ENCODE data around the gene PPP2R3B.

PPP2R3B gene

DNA sequence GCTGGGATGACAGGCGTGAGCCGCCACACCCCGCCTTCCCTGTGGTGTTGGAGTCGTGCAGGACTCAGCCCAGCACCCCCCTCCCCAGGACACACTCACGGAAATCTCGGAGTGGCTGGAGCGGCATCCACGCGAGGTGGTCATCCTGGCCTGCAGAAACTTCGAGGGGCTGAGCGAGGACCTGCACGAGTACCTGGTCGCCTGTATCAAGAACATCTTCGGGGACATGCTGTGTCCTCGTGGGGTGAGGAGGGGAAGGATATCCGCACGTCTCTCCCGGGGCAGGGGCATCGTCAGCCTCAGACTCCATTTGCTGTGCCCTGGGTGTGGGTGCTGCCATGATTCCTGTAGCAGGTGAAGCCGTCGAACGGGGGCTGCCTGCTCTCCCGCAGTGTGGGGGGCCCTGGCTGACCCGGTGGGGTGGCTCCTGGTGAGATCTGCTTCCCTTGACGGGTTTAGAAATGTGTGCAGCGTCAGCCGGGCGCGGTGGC is 95.3 kb downstream of the PPP2R3B start (continued):
- TF ChIP-seq ZBTB49 (tag by site-specific recombination; IDR thresholded peaks at IDR 0.05; ENCODE audit: low read depth) (no peak), ZNF704 (tag by site-specific recombination; IDR thresholded peaks at IDR 0.05) (no peak), ZNF112 (tag by site-specific recombination; IDR thresholded peaks at IDR 0.05) (no peak)

- Histone ChIP-seq H3K4me3 (ENCODE audit: low read depth, low read length) (no peak overlapping the region), H3K36me3 (ENCODE audit: control insufficient read depth in 2 of 2, insufficient read depth in 1 of 2, low read length in 2 of 2) (peaks cover 60 to 82% of the 10 kb centered on the region in 2 experiments), H3K27ac (ENCODE audit: extremely low read depth, low read depth, low read length) (no peak overlapping the region), H3K4me1 (ENCODE audit: control insufficient read depth, insufficient read depth, low read length) (no peaks in the 10 kb centered on the region), H3K9me3 (ENCODE audit: control insufficient read depth, insufficient read depth, low read depth, low read length) (no peaks in the 10 kb centered on the region)
- ChIA-PET CTCF (no interaction called here), POLR2A (no interaction called here)
- no peak for TF ChIP-seq ZNF391 (tag by site-specific recombination; IDR thresholded peaks at IDR 0.05; ENCODE audit: borderline replicate concordance, low read depth)
- TF ChIP-seq ZNF791 (tag by site-specific recombination; IDR thresholded peaks at IDR 0.05), result no peak
- TF ChIP-seq, protein P1, sequence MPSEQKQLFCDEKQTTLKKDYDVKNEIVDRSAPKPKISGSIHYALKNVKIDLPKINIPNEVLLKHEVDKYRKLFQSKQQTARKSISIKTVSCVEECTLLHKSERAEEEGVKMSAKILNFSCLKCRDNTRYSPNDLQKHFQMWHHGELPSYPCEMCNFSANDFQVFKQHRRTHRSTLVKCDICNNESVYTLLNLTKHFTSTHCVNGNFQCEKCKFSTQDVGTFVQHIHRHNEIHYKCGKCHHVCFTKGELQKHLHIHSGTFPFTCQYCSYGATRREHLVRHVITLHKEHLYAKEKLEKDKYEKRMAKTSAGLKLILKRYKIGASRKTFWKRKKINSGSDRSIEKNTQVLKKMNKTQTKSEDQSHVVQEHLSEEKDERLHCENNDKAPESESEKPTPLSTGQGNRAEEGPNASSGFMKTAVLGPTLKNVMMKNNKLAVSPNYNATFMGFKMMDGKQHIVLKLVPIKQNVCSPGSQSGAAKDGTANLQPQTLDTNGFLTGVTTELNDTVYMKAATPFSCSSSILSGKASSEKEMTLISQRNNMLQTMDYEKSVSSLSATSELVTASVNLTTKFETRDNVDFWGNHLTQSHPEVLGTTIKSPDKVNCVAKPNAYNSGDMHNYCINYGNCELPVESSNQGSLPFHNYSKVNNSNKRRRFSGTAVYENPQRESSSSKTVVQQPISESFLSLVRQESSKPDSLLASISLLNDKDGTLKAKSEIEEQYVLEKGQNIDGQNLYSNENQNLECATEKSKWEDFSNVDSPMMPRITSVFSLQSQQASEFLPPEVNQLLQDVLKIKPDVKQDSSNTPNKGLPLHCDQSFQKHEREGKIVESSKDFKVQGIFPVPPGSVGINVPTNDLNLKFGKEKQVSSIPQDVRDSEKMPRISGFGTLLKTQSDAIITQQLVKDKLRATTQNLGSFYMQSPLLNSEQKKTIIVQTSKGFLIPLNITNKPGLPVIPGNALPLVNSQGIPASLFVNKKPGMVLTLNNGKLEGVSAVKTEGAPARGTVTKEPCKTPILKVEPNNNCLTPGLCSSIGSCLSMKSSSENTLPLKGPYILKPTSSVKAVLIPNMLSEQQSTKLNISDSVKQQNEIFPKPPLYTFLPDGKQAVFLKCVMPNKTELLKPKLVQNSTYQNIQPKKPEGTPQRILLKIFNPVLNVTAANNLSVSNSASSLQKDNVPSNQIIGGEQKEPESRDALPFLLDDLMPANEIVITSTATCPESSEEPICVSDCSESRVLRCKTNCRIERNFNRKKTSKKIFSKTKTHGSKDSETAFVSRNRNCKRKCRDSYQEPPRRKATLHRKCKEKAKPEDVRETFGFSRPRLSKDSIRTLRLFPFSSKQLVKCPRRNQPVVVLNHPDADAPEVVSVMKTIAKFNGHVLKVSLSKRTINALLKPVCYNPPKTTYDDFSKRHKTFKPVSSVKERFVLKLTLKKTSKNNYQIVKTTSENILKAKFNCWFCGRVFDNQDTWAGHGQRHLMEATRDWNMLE (tag by site-specific recombination; conservative IDR thresholded peaks at IDR 0.05; ENCODE audit: low read depth), result no peak
- TF ChIP-seq ZNF146 (tag by site-specific recombination; IDR thresholded peaks at IDR 0.05), result no peak
- TF ChIP-seq, protein P2, sequence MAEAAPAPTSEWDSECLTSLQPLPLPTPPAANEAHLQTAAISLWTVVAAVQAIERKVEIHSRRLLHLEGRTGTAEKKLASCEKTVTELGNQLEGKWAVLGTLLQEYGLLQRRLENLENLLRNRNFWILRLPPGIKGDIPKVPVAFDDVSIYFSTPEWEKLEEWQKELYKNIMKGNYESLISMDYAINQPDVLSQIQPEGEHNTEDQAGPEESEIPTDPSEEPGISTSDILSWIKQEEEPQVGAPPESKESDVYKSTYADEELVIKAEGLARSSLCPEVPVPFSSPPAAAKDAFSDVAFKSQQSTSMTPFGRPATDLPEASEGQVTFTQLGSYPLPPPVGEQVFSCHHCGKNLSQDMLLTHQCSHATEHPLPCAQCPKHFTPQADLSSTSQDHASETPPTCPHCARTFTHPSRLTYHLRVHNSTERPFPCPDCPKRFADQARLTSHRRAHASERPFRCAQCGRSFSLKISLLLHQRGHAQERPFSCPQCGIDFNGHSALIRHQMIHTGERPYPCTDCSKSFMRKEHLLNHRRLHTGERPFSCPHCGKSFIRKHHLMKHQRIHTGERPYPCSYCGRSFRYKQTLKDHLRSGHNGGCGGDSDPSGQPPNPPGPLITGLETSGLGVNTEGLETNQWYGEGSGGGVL (tag by site-specific recombination; IDR thresholded peaks at IDR 0.05), result no peak
- TF ChIP-seq ZNF692 (tag by site-specific recombination; IDR thresholded peaks at IDR 0.05), result no peak
- no peak for TF ChIP-seq GLI2 (tag by site-specific recombination; IDR thresholded peaks at IDR 0.05; ENCODE audit: borderline replicate concordance, low read depth)
- TF ChIP-seq KLF16 (tag by site-specific recombination; IDR thresholded peaks at IDR 0.05), result no peak
- no peak for TF ChIP-seq ZBTB1 (tag by site-specific recombination; IDR thresholded peaks at IDR 0.05)
- TF ChIP-seq ZNF624 (tag by site-specific recombination; IDR thresholded peaks at IDR 0.05), result no peak
- TF ChIP-seq, protein P3, sequence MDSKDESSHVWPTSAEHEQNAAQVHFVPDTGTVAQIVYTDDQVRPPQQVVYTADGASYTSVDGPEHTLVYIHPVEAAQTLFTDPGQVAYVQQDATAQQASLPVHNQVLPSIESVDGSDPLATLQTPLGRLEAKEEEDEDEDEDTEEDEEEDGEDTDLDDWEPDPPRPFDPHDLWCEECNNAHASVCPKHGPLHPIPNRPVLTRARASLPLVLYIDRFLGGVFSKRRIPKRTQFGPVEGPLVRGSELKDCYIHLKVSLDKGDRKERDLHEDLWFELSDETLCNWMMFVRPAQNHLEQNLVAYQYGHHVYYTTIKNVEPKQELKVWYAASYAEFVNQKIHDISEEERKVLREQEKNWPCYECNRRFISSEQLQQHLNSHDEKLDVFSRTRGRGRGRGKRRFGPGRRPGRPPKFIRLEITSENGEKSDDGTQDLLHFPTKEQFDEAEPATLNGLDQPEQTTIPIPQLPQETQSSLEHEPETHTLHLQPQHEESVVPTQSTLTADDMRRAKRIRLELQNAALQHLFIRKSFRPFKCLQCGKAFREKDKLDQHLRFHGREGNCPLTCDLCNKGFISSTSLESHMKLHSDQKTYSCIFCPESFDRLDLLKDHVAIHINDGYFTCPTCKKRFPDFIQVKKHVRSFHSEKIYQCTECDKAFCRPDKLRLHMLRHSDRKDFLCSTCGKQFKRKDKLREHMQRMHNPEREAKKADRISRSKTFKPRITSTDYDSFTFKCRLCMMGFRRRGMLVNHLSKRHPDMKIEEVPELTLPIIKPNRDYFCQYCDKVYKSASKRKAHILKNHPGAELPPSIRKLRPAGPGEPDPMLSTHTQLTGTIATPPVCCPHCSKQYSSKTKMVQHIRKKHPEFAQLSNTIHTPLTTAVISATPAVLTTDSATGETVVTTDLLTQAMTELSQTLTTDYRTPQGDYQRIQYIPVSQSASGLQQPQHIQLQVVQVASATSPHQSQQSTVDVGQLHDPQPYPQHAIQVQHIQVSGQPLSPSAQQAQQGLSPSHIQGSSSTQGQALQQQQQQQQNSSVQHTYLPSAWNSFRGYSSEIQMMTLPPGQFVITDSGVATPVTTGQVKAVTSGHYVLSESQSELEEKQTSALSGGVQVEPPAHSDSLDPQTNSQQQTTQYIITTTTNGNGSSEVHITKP (tag by site-specific recombination; IDR thresholded peaks at IDR 0.05), result no peak
Measured at GRCh38 chrX:290476-291166, 96.1 kb downstream of the PPP2R3B start.
